ENCODE measurements around the gene CCDC102B. TPM values are rescaled to one million over a fixed set of nuclear protein-coding genes. Genes with fewer than 3 reads are reported as not detected.

Gene CCDC102B
- total and polyA plus RNA-seq, 4 donors: 7.1 to 78.8 (median 19.9) TPM

DNA sequence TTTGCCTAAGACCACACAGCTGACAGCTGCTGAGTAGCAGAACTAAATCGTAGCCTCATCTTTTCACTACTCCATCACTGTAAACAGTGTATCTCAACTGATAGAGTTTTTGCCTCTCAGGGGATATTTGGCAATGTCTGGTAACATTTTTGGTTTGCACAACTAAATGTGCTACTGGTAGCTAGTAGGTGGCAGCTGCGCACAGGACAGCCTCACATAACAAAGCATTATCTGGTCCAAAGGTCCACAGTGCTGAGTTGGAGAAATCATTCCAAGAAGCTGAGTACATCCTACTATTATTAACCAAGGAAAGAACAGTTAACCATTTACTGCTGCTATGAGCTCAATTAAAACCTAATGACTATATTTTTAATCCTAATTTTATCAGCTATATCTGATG lies 6.1 kb upstream of the CCDC102B start:
- 75 to 83% methylated on average over 2 of the region's 2 CpGs for WGBS, 2 donors

GRCh38 chr18:68793951-68794350 lies 3.9 kb upstream of the CCDC102B start:
- Histone ChIP-seq H3K9me3 (ENCODE audit: control insufficient read depth in 4 of 4, insufficient read depth in 3 of 4, low read length in 3 of 4) (no peaks in the 10 kb centered on the region), H3K9ac (ENCODE audit: insufficient read depth in 1 of 2, low read length in 2 of 2) (no peak overlapping the region), H3K27ac (ENCODE audit: low read depth in 1 of 2, low read length in 1 of 2) (no peak overlapping the region), H3K4me1 (ENCODE audit: control insufficient read depth in 5 of 5, insufficient read depth in 5 of 5, low read length in 5 of 5) (peaks cover 0 to 18% (median 0%) of the 10 kb centered on the region in 5 donors), H3K27me3 (ENCODE audit: control insufficient read depth in 3 of 3, insufficient read depth in 3 of 3, low read length in 2 of 3) (no peaks in the 10 kb centered on the region), H3K4me3 (no peak overlapping the region), H3K36me3 (ENCODE audit: control insufficient read depth in 4 of 4, insufficient read depth in 4 of 4, low read length in 4 of 4) (no peaks in the 10 kb centered on the region)
- TF ChIP-seq, protein P1, sequence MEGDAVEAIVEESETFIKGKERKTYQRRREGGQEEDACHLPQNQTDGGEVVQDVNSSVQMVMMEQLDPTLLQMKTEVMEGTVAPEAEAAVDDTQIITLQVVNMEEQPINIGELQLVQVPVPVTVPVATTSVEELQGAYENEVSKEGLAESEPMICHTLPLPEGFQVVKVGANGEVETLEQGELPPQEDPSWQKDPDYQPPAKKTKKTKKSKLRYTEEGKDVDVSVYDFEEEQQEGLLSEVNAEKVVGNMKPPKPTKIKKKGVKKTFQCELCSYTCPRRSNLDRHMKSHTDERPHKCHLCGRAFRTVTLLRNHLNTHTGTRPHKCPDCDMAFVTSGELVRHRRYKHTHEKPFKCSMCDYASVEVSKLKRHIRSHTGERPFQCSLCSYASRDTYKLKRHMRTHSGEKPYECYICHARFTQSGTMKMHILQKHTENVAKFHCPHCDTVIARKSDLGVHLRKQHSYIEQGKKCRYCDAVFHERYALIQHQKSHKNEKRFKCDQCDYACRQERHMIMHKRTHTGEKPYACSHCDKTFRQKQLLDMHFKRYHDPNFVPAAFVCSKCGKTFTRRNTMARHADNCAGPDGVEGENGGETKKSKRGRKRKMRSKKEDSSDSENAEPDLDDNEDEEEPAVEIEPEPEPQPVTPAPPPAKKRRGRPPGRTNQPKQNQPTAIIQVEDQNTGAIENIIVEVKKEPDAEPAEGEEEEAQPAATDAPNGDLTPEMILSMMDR (IDR thresholded peaks at IDR 0.05; ENCODE audit: control extremely low read depth, extremely low read depth): no peak
- ATAC-seq (ENCODE audit: insufficient read depth, low FRiP score) (no peak), DNase-seq (no peak)

More for the DNA sequence above, 6.1 kb upstream of the CCDC102B start:
- H3K4me1 ChIP-seq (ENCODE audit: control insufficient read depth in 5 of 5, insufficient read depth in 5 of 5, low read length in 5 of 5): peaks cover 0 to 2% (median 0%) of the 10 kb centered on the region in 5 donors
- no peaks in the 10 kb centered on the region for H3K9me3 ChIP-seq (ENCODE audit: control insufficient read depth in 4 of 4, insufficient read depth in 3 of 4, low read length in 3 of 4)
- H3K9ac ChIP-seq (ENCODE audit: insufficient read depth in 1 of 2, low read length in 2 of 2): no peak overlapping the region
- H3K4me3 ChIP-seq: no peak overlapping the region
- ATAC-seq (ENCODE audit: insufficient read depth, low FRiP score): no peak
- H3K36me3 ChIP-seq (ENCODE audit: control insufficient read depth in 4 of 4, insufficient read depth in 4 of 4, low read length in 4 of 4): no peaks in the 10 kb centered on the region
- TF ChIP-seq, protein P1 (IDR thresholded peaks at IDR 0.05; ENCODE audit: control extremely low read depth, extremely low read depth): no peak
- H3K27ac ChIP-seq (ENCODE audit: low read depth in 1 of 2, low read length in 1 of 2): no peak overlapping the region
- DNase-seq: peak in 1 of 3 donors; percentile 38
- H3K27me3 ChIP-seq (ENCODE audit: control insufficient read depth in 3 of 3, insufficient read depth in 3 of 3, low read length in 2 of 3): no peaks in the 10 kb centered on the region

DNA sequence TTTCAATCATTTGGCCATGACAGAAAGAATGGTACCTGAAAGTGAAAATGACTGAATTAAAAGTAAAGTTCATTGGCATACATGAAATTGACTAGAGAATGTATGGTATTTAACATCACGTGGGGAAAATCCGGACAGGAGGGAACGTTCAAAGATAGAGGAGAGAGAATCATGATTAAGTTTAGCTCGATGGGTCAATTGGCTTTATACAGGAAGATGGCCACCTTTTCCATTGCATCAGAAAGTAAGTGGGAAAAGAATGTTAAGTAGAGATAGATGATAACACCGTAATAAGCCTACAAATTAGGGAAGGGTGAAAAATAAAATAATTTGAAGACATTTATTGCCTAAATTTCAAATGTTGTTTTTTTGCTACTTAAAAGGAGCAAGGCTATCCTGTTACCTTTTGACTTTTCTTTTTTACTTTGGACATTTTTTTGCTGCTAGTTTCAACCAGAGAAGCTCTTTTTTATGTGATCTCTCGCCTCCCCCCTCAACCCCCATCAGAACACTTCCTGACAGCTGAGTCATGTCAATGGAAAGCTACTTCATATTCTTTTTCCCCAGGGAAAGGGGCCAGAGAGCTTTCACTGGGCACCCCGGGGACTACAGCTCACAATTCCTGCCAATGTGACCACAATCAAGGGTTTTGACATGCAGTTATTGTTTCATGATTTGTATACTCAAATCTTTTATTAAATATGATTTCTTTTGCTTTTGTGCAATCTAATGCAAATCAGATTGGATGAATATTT lies 767 bp upstream of the CCDC102B start:
- H3K9ac ChIP-seq (ENCODE audit: insufficient read depth in 1 of 2, low read length in 2 of 2): no peak overlapping the region
- DNase-seq (peak; percentile 51 to 89 (median 85)), ATAC-seq (ENCODE audit: insufficient read depth, low FRiP score) (no peak)
- H3K36me3 ChIP-seq (ENCODE audit: control insufficient read depth in 4 of 4, insufficient read depth in 4 of 4, low read length in 4 of 4): no peaks in the 10 kb centered on the region
- peaks cover 0 to 18% (median 0%) of the 10 kb centered on the region in 5 donors for H3K4me1 ChIP-seq (ENCODE audit: control insufficient read depth in 5 of 5, insufficient read depth in 5 of 5, low read length in 5 of 5)
- TF ChIP-seq, protein P1 (IDR thresholded peaks at IDR 0.05; ENCODE audit: control extremely low read depth, extremely low read depth): no peak
- WGBS, 2 donors: 63 to 81% methylated on average over 7 of the region's 7 CpGs
- H3K27me3 ChIP-seq (ENCODE audit: control insufficient read depth in 3 of 3, insufficient read depth in 3 of 3, low read length in 2 of 3): no peaks in the 10 kb centered on the region
- no peak overlapping the region for H3K27ac ChIP-seq (ENCODE audit: low read depth in 1 of 2, low read length in 1 of 2)
- no peaks in the 10 kb centered on the region for H3K9me3 ChIP-seq (ENCODE audit: control insufficient read depth in 4 of 4, insufficient read depth in 3 of 4, low read length in 3 of 4)
- H3K4me3 ChIP-seq: no peak overlapping the region
